Epidermal melanocyte (primary cell): ENCODE data around the gene DNTT.
"Not testable (repeated sequence)": the region's sequence is repeated elsewhere in the genome, so short reads cannot be mapped to it uniquely, and the experiment has no call there.

ENCODE experiments used
- DNase-seq: peaks from one replicate; pipeline ENCODE4 v3.0.0; 2011; ENCODE audit warnings: low spot score; ENCODE audit not compliant: insufficient read length

DNTT gene

DNA sequence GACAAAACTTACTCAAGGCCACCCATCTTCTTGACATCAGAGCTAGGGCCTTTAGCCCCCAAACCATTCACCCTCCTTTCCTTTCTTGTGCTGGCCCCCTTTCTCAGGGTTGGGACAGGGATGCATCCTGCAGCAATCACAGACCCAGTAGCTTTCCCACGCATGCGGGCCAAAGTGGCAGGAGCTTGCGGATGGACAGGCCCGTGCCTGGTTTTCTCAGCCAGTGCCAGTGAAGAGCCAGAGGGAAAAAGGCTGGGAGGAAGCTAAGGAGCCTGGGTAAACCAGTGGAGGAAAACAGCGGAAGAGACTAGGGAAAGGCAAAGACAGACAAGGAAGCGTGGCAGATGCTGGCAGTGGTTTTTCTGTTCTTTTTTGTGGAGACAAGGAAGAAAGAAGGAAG is 27.8 kb upstream of the DNTT start:
- no peak for DNase-seq

- DNase-seq: no peak
These were observed 27.4 kb upstream of the DNTT start for GRCh38 chr10:96276831-96277230.

- DNase-seq: no peak
These were observed 25.0 kb upstream of the DNTT start for GRCh38 chr10:96279191-96279641.

- no peak for DNase-seq
These were observed 23.4 kb upstream of the DNTT start for GRCh38 chr10:96280859-96281258.

DNA sequence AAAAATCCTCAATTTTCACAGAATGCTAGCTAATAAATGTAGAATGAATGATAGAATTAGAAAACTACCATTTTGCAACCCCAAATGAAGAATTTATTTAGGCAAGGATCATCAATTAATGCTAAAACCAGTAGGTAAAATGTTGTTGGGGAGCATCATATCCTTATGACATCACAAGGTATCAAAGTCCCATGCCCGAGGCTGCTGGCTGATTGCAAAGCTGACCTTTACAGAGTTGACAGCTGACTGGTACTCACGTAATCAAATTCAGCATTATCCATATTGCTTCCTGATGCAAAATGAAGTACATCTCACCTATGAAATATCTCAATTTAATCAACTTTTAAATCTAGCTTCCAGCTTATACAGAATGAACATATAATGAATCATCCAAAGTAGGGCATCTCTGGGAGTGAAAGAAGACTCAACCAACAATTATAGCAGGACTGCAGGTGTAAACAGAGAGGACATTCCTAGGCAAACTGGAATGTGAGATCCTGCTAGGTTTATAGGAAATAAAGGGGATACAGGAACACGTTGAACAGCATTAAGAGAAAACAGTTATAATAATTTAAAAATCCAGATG is 22.7 kb upstream of the DNTT start:
- no peak for DNase-seq

DNA sequence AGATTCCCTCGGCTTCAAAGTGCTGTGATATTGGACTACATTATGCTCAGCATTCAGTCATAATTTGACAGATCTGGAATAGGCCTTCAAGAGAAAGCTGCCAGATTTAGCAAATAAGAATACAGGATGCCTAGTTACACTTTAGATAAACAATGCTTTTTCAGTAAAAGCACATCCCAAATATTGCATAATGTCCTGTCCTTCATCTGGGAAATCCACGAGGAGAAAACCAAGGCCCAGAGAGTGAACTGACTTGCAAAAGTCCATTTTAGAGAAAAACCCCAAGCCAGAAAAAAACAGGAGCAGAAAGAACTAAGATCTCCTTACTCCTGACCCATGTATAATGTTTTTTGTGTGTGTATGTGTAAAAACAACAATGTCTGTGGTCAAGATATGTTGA is 20.9 kb upstream of the DNTT start:
- no peak for DNase-seq

DNA sequence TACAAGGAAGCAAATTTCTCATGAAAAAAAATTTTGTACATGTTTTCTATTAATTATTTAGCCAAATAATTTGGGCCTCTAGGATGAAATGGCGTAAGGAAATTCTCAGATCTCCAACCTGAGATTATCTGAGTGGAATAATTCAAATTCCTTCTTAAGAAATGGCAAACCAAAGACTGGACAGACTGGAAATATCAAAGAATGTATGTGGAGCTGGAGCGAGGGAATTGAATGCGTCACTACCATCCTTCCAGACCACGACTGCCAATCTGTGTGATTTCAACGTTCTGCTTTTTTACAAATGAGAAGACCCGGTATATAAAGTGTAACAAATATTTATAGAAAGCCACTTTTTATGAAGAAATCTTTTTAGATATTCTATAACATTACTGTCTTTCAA is 20.5 kb upstream of the DNTT start:
- DNase-seq: no peak

DNA sequence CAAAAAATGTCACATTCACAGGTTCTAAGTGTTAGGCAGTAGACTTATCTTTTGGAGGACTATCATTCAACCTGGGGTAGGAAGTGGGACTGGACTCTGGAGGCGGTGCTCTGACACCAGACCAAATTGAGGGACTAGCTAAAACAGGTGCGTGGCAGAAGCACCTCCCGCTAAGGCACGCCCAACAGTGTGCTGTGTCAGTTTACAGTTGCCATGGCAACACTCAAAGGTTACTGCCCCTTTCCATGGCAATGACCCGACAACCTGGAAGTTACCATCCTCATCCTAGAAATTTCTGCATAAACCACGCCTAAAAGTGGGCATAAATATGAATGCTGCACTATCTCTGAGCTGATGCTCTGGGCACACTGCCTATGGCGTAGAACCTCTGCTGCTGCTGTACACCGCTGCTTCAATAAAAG is 18.9 kb upstream of the DNTT start:
- no peak for DNase-seq

DNA sequence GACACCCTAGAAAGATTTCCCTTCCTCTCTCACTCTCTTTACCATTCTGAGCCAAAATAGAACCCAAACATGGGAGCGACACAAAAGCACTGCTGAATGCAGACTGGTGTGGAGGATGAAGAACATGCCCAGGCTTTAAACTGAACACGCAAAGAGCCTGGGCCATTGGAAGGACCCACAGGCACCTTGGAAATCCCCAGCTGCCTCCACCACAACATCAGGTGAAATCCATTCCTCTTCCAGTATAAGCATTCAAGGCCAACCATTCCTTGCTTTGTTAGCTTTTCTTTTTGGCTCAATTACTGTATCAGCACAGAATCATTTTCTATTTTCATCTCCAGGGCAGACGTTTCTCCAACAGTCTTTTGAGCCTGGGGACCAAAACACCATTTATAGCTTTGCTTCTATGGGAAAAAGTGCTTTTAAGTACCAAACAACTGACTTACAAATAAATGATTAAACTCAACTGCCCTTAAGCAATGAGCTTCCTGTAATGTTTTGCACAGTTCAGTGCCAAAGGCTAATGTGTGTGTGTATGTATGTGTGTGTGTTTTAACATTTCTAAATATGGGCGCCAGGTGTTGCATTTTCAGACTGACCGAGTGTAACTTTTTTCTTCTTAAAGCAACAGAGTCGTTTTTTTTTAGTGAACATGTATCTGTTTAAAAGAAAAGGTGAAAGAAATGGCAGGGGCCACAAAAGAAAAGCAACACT is 16.7 kb upstream of the DNTT start:
- no peak for DNase-seq

DNA sequence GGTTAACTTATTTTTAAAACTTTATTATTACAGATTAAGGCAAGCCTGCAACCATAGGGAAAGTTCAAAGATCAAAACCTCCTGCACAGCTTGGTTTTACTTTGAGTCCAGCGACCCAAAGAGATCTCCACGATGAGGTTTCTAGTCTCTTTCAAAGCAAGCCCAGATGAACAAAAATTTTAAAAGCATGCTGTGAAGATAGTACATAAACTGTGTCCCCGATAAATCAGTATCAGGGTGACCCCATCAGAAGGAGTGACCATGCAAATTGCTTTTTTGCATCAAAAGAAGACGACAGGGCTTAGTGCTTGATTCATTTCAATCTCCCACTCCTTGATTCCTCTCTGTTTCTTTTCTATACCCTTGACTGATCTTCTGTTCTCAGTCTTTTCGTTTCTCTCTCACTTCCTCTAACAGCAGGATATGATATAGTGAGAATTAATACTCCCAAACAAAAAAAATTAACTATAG is 16.0 kb upstream of the DNTT start:
- no peak for DNase-seq

- no peak for DNase-seq
These were observed 14.9 kb upstream of the DNTT start for GRCh38 chr10:96289218-96289910.

DNA sequence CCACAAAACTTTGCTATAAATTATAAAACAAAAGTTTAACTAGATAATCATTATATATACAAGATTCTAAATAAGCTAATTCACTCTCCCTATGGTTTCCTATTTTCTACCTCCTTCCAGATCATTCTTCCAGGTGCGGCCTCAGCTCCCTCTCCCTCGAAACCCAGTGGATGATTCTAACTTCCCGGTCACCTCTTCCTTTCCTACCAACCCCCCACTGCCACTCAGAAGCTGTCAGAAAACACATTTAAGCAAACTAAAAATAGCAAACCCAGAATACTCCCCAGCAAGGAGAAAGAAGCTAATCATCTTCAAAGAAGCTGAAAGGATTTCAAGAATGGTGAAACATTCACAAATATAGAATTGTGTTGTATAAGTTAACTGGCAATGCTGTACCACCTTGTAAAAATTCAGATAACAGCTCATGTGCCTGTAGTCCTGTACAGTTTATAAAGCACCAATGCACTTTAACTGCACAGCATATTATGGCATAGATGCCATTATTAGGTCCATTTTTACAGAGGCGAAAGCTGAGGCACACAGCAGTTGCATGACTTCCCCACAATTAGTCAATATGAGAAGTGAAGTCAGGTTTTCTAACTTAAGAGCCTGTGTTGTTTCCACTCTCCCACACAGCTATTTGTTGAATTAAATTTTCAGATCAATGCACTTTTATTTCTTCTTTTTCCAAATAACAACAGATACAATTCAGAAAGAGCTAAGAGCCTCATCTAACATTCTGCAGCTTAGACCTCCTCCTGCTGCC is 13.7 kb upstream of the DNTT start:
- no peak for DNase-seq

DNA sequence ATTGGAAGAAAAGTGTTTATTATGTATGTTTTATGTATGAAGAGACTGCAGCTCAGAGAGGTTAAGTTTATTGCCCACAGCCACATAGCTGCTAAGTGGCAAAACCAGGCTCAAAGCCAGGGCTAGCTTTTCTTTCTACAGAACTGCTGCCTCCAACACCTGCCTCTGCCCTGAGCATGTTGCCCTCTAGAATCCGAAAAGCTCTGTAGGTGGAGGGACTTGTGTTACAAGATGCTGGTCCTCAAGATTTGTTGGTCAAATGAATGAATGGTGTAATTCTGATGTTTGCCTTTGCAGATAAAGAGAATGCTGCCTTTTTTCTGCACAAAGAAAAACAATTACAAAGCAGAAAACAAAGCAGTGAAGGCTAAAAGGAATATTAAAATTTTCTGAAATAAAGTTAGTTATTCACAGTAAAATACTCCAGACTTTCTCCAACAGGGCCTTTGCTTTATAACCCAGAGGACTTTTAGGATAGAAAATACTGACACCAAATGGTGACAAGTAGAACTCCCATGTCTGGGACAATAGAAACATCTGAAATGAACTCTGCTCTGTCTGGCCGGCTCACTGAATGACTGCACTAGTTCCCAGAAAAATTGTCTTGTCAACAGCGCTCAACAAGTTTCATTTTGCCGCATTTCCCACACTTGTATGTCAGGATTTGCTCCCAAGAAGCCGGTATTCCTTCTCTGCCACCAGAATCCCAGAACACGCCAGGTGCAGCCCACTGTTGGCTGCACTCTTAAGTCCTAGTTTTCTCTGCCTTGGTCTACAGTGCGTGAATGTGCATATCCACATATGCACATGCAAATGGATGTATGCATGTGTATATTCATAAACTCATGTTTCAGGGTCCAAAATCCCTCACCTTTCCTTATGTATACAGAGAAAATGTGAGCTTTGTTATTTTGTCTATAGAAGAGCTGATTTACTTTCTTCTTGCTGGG is 11.0 kb upstream of the DNTT start:
- DNase-seq: peak; percentile 44

GRCh38 chr10:96295475-96295874 is 8.8 kb upstream of the DNTT start:
- DNase-seq: no peak

DNA sequence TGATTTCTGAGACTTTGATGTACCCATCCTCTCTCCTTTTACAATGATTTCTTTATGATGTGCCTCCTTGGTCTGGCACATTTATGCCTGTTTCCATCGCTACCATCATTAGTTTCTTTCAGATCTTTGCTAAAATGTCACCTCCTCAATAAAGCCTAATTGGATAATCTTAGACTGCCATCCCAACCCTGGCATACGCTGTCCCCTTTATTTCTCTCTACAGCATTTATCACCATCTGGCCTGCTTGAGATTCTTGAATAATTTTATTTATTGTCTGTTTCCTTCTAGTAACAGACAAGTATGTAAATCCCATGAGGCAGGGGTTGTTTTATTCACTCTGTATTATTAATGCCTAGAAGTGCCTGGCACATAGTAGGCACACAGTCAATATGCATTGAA is 6.7 kb upstream of the DNTT start:
- no peak for DNase-seq

DNA sequence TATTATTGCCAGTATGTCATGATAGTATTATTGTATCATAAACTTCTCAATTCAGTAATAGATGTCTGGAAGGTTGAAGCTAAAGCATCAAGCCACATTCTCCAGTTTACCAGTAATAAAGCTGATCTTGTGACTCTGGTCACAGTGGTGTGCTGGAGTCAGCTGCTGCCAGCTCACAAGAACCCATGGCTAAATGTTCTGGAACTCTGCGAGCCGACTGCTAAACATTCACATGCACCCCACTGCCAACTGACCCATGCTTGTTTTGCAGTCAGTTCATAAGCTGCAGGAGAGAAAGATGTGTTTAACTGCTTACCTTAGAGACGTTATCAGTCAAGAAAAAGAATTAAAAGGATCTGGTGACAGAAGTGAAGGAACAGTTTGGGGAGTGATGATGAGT is 5.9 kb upstream of the DNTT start:
- DNase-seq: no peak

GRCh38 chr10:96299383-96299782 is 4.9 kb upstream of the DNTT start:
- DNase-seq: no peak

- no peak for DNase-seq
These were observed 2.6 kb upstream of the DNTT start for GRCh38 chr10:96301616-96302015.

- DNase-seq: no peak
These were observed 785 bp downstream of the DNTT start for GRCh38 chr10:96305019-96305418.

GRCh38 chr10:96306516-96306915 is 2.3 kb downstream of the DNTT start:
- DNase-seq: no peak

DNA sequence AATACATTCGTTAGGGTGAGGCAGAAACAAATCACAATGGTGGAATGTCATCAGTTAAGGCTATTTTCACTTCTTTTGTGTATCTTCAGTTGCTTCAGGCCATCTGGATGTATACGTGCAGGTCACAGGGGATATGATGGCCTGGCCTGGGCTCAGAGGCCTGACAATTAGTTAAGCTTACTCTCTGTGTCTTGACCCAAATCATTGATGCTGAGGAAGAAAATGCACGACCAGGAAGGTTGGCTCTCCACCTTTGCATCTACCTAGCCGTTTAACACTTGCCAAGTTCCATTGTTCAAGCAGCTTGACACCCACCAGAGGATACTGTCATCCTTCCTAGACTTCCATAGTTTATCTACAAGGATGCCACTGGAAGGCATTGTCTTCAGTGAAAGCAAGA is 4.6 kb downstream of the DNTT start:
- not testable (repeated sequence) for DNase-seq
